H9 (cell line): ENCODE results near the gene SIGLEC5. TPM values are rescaled to one million over a fixed set of nuclear protein-coding genes. Genes with fewer than 3 reads are reported as not detected.

Source experiments
- DNase-seq: peaks from one replicate; pipeline ENCODE4 v3.0.0-alpha.2; 2017
- H2AFZ ChIP-seq: one replicate; pipeline ENCODE4 v1.6.1; 2013; ENCODE audit warnings: mild to moderate bottlenecking, low read length, control low read depth, moderate library complexity
- H2AK5ac ChIP-seq: 2 replicates; pipeline ENCODE4 v1.6.1; 2013; ENCODE audit warnings: low read length, control low read depth, mixed read lengths; ENCODE audit not compliant: insufficient read length
- H2BK120ac ChIP-seq: one replicate; pipeline ENCODE4 v1.6.1; 2013; ENCODE audit warnings: low read depth, mild to moderate bottlenecking, low read length, control low read depth, inconsistent platforms; ENCODE audit not compliant: poor library complexity, severe bottlenecking
- H2BK12ac ChIP-seq: 2 replicates; pipeline ENCODE4 v1.6.1; 2013; ENCODE audit warnings: low read length, control low read depth, mixed read lengths, low read depth; ENCODE audit not compliant: insufficient read length
- H2BK15ac ChIP-seq: 2 replicates; pipeline ENCODE4 v1.6.1; 2013; ENCODE audit warnings: low read depth, low read length, control low read depth
- H2BK20ac ChIP-seq: one replicate; pipeline ENCODE4 v1.6.1; 2013; ENCODE audit warnings: low read depth, mild to moderate bottlenecking, low read length, control low read depth, inconsistent platforms; ENCODE audit not compliant: poor library complexity, severe bottlenecking
- H2BK5ac ChIP-seq: 2 replicates; pipeline ENCODE4 v1.6.1; 2013; ENCODE audit warnings: low read length, control low read depth, mixed read lengths; ENCODE audit not compliant: insufficient read length
- H3K14ac ChIP-seq: 2 replicates; pipeline ENCODE4 v1.6.1; 2013; ENCODE audit warnings: low read length, control low read depth; ENCODE audit not compliant: insufficient read depth
- H3K18ac ChIP-seq: 2 replicates; pipeline ENCODE4 v1.6.1; 2013; ENCODE audit warnings: low read depth, mild to moderate bottlenecking, mixed read lengths, low read length, control low read depth; ENCODE audit not compliant: insufficient read length
- H3K23ac ChIP-seq: 2 replicates; pipeline ENCODE4 v1.6.1; 2013; ENCODE audit warnings: low read length, control low read depth, mixed read lengths, low read depth; ENCODE audit not compliant: insufficient read length
- H3K23me2 ChIP-seq: 2 replicates; pipeline ENCODE4 v1.6.1; 2013; ENCODE audit warnings: low read depth, mild to moderate bottlenecking, mixed read lengths, low read length, control low read depth; ENCODE audit not compliant: insufficient read length, poor library complexity, severe bottlenecking
- H3K27ac ChIP-seq: 2 replicates; pipeline ENCODE4 v1.5.1; 2013; ENCODE audit warnings: low read length, control low read depth, mixed read lengths, low read depth; ENCODE audit not compliant: insufficient read length
- H3K27me3 ChIP-seq: 2 replicates; pipeline ENCODE4 v1.6.1; 2013; ENCODE audit warnings: low read length, control low read depth, inconsistent platforms; ENCODE audit not compliant: insufficient read depth
- H3K4ac ChIP-seq: 2 replicates; pipeline ENCODE4 v1.6.1; 2013; ENCODE audit warnings: low read depth, mild to moderate bottlenecking, control low read depth, inconsistent platforms, low read length, moderate library complexity
- H3K4me1 ChIP-seq: 2 replicates; pipeline ENCODE4 v1.6.1; 2013; ENCODE audit warnings: low read length, control low read depth, inconsistent platforms; ENCODE audit not compliant: insufficient read depth
- H3K4me2 ChIP-seq: 2 replicates; pipeline ENCODE4 v1.6.1; 2013; ENCODE audit warnings: low read length, control low read depth, mixed read lengths; ENCODE audit not compliant: insufficient read length, insufficient read depth
- H3K56ac ChIP-seq: 2 replicates; pipeline ENCODE4 v1.6.1; 2013; ENCODE audit warnings: low read depth, mild to moderate bottlenecking, mixed read lengths, low read length, control low read depth; ENCODE audit not compliant: insufficient read length
- H3K79me1 ChIP-seq: 2 replicates; pipeline ENCODE4 v1.6.1; 2013; ENCODE audit warnings: low read depth, mild to moderate bottlenecking, moderate library complexity, low read length, control low read depth, inconsistent platforms; ENCODE audit not compliant: insufficient read depth, poor library complexity, severe bottlenecking
- H3K79me2 ChIP-seq: 2 replicates; pipeline ENCODE4 v1.6.1; 2013; ENCODE audit warnings: low read length, control low read depth, inconsistent platforms; ENCODE audit not compliant: insufficient read depth
- H3K9ac ChIP-seq: 2 replicates; pipeline ENCODE4 v1.6.1; 2013; ENCODE audit warnings: low read length, control low read depth, mixed read lengths; ENCODE audit not compliant: insufficient read length; ENCODE audit errors: extremely low read depth
- H3K9me3 ChIP-seq: one replicate; pipeline ENCODE4 v1.6.1; 2013; ENCODE audit warnings: low read depth, low read length, inconsistent platforms; ENCODE audit not compliant: control insufficient read depth
- H3T11ph ChIP-seq: one replicate; pipeline ENCODE4 v1.6.1; 2013; ENCODE audit warnings: mild to moderate bottlenecking, low read length, control low read depth, inconsistent platforms
- H4K20me1 ChIP-seq: one replicate; pipeline ENCODE4 v1.6.1; 2013; ENCODE audit not compliant: control insufficient read depth, insufficient read length, insufficient read depth
- H4K5ac ChIP-seq: 2 replicates; pipeline ENCODE4 v1.6.1; 2013; ENCODE audit warnings: low read depth, mild to moderate bottlenecking, mixed read lengths, low read length, control low read depth; ENCODE audit not compliant: insufficient read length
- H4K8ac ChIP-seq: replicated peaks from 2 replicates; pipeline ENCODE4 v1.6.1; 2013; ENCODE audit warnings: low read length, control low read depth, mixed read lengths, low read depth; ENCODE audit not compliant: insufficient read length
- H4K91ac ChIP-seq: 2 replicates; pipeline ENCODE4 v1.6.1; 2013; ENCODE audit warnings: low read depth, mild to moderate bottlenecking, moderate library complexity, mixed read lengths, low read length, control low read depth; ENCODE audit not compliant: insufficient read length
- H3K27ac Mint-ChIP-seq, 3 experiments: 2 replicates in 2 of 3; 3 replicates in 1 of 3; pipeline ENCODE4 v1.8.0; 2020 to 2021; ENCODE audit warnings: mixed read lengths in 3 of 3, mild to moderate bottlenecking in 1 of 3, moderate library complexity in 1 of 3
- H3K27me3 Mint-ChIP-seq: 2 replicates; pipeline ENCODE4 v1.8.0; 2021; ENCODE audit warnings: low read depth, mild to moderate bottlenecking, moderate library complexity, mixed read lengths
- H3K36me3 Mint-ChIP-seq, 3 experiments: 2 replicates in 2 of 3; 3 replicates in 1 of 3; pipeline ENCODE4 v1.8.0; 2020 to 2021; ENCODE audit warnings: low read depth in 3 of 3, mixed read lengths in 3 of 3; ENCODE audit not compliant: insufficient read depth in 1 of 3
- H3K4me1 Mint-ChIP-seq, 2 experiments: 2 replicates each; pipeline ENCODE4 v1.8.0; 2020; ENCODE audit warnings: mixed read lengths in 2 of 2
- H3K4me3 Mint-ChIP-seq, 2 experiments: 2 replicates in 1 of 2; 3 replicates in 1 of 2; pipeline ENCODE4 v1.8.0; 2020 to 2021; ENCODE audit warnings: mild to moderate bottlenecking in 2 of 2, mixed read lengths in 2 of 2, moderate library complexity in 1 of 2
- H3K9me3 Mint-ChIP-seq, 2 experiments: 2 replicates in 1 of 2; 3 replicates in 1 of 2; pipeline ENCODE4 v1.8.0; 2020; ENCODE audit warnings: mild to moderate bottlenecking in 2 of 2, mixed read lengths in 2 of 2, moderate library complexity in 1 of 2
- CTCF ChIP-seq: fragments of 200-600 bp; sonication (generic); conservative IDR thresholded peaks from 3 replicates; pipeline ENCODE4 v1.8.0; 2021; ENCODE audit warnings: antibody characterized with exemption, mild to moderate bottlenecking
- WGBS: extraction: QIAGEN DNeasy Blood & Tissue Kit; methylation state at CpG from one replicate; pipeline ENCODE4 v1.1.7; 2013; ENCODE audit warnings: missing lambda C conversion rate, low lambda C conversion rate, mixed read lengths; ENCODE audit not compliant: insufficient read length; ENCODE audit errors: extremely low coverage; 5-methylcytosine and 5-hydroxymethylcytosine counted together
- total RNA-seq: library from RNA; stranded (reverse); gene quantifications from 2 replicates; pipeline ENCODE4 v1.2.1, GENCODE V29; 2021

SIGLEC5 gene
- total RNA-seq, 1 experiment from 2014 or later = not detected

GRCh38 chr19:51564791-51565190, 65.4 kb downstream of the SIGLEC5 start:
- Histone ChIP-seq H3K4ac (no peak overlapping the region), H3K9ac (no peak overlapping the region), H3K23me2 (no peaks in the 10 kb centered on the region), H2BK20ac (no peak overlapping the region), H4K8ac (no peak overlapping the region), H2BK120ac (no peak overlapping the region), H3K4me1 (no peaks in the 10 kb centered on the region), H3K79me2 (no peaks in the 10 kb centered on the region), H3K4me2 (no peak overlapping the region), H3K18ac (no peak overlapping the region), H3K9me3 (no peaks in the 10 kb centered on the region), H3K23ac (no peak overlapping the region), H2BK15ac (no peak overlapping the region), H3K14ac (no peak overlapping the region), H3K27ac (no peak overlapping the region), H3T11ph (no peak overlapping the region), H2BK12ac (no peak overlapping the region), H4K5ac (no peak overlapping the region), H4K91ac (no peak overlapping the region), H3K56ac (no peak overlapping the region), H2BK5ac (no peak overlapping the region), H4K20me1 (no peaks in the 10 kb centered on the region), H2AFZ (no peak overlapping the region), H3K27me3 (no peaks in the 10 kb centered on the region), H3K79me1 (no peaks in the 10 kb centered on the region), H2AK5ac (no peak overlapping the region)
- Mint-ChIP-seq H3K27ac (no peak overlapping the region), H3K9me3 (peaks cover 10 to 68% of the 10 kb centered on the region in 2 experiments), H3K27me3 (peaks cover 65% of the 10 kb centered on the region), H3K36me3 (no peaks in the 10 kb centered on the region; a peak in 1 of 7 replicates), H3K4me1 (no peaks in the 10 kb centered on the region), H3K4me3 (no peak overlapping the region)
- TF ChIP-seq CTCF = peak; percentile 56; the same call in 2 of the 3 replicates
- no CpG with 5 or more reads among the region's 6 CpGs for WGBS
- peak; percentile 51 for DNase-seq

Other genes starting within 250 kb of the SIGLEC5 start
- gene LIM2, start 242.4 kb downstream of the SIGLEC5 start, total RNA-seq = not detected in 2 replicates
- 4.1 and 4.8 TPM in 2 replicates for gene C19orf84, start 239.8 kb downstream of the SIGLEC5 start, total RNA-seq
- gene SIGLEC10, start 212.8 kb downstream of the SIGLEC5 start, total RNA-seq = not detected in 2 replicates
- gene SIGLEC8, start 171.9 kb downstream of the SIGLEC5 start, total RNA-seq = not detected in 2 replicates
- not detected in 2 replicates for gene CEACAM18, start 151.9 kb downstream of the SIGLEC5 start, total RNA-seq
- gene SIGLEC12, start 128.6 kb downstream of the SIGLEC5 start, total RNA-seq = not detected in 2 replicates
- gene SIGLEC6, start 98.7 kb downstream of the SIGLEC5 start, total RNA-seq = 0.31 TPM in 1 of 2 replicates, not detected in the other
- 9.7 and 10.7 TPM in 2 replicates for gene ZNF175, start 59.1 kb downstream of the SIGLEC5 start, total RNA-seq
- gene SIGLEC14, start 16.4 kb upstream of the SIGLEC5 start, total RNA-seq = not detected in 2 replicates
- 16.0 and 18.9 TPM in 2 replicates for gene SPACA6, start 62.9 kb upstream of the SIGLEC5 start, total RNA-seq
- gene HAS1, start 93.6 kb upstream of the SIGLEC5 start, total RNA-seq = 0.53 and 0.70 TPM in 2 replicates
- not detected in 2 replicates for gene FPR1, start 121.5 kb upstream of the SIGLEC5 start, total RNA-seq
- gene FPR2, start 130.8 kb upstream of the SIGLEC5 start, total RNA-seq = not detected in 2 replicates
- not detected in 2 replicates for gene FPR3, start 164.8 kb upstream of the SIGLEC5 start, total RNA-seq